ENCODE data around the gene STX10. TPM values are rescaled to one million over a fixed set of nuclear protein-coding genes. Genes with fewer than 3 reads are reported as not detected.
A peak's percentile ranks its signal among the peaks of the same experiment; 100 is the strongest.
"Not testable (repeated sequence)": the region's sequence is repeated elsewhere in the genome, so short reads cannot be mapped to it uniquely, and the experiment has no call there.

Gene STX10, protein sequence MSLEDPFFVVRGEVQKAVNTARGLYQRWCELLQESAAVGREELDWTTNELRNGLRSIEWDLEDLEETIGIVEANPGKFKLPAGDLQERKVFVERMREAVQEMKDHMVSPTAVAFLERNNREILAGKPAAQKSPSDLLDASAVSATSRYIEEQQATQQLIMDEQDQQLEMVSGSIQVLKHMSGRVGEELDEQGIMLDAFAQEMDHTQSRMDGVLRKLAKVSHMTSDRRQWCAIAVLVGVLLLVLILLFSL
- 68.9 and 69.1 TPM in 2 replicates for total RNA-seq

DNA sequence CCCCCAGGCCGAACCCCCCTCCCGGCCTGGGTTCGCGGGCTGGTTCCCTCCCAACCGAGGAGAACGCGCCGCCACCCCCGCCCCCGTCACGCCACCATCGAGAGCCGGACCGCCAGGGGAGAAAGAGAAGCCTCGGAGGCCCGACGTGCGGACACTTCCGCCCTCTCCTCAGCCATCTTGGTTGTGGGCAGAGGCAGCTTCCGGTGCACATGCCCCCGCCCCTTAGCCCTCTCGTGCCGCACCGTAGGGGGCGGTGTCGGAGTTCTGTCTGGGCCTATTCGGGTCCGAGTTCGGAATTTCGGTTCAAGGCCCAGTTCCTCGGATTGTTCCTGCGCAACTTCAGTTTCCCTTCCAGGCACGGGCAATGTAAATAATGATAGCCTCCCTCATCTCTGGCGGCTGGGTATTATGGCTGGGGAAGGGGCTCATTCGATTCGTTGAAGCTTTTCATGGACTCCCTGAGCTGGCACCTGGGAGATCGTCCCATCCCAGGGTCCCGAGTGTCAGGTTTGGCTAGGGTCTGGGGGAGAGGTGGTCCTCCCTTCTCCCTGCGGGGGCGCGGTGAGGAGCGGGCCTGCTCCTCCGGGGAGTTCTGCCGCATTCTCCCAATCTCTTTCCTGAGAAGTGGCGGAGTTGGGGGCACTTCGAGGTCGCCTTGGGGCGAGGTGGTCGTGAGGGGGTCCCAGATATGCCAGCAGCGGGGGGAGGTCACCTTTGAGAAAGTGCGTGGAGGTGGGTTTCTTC is at the start of gene STX10, which contains the start of gene IER2:
STX10 (minus strand) TSS at position 189 of the 744 bp plus-strand sequence. CDS start 202 bp downstream, outside the sequence.
IER2 (plus strand) TSS at position 225 of the 744 bp plus-strand sequence. CDS start 2,776 bp downstream, outside the sequence.
- Mint-ChIP-seq H3K27ac (peak within 1 kb of the TSS; percentile 93), H3K27me3 (ENCODE audit: low read depth) (no peaks in the 10 kb centered on the region), H3K4me1 (ENCODE audit: low read depth) (peaks cover 17% of the 10 kb centered on the region), H3K9me3 (no peaks in the 10 kb centered on the region), H3K36me3 (ENCODE audit: low read depth) (peaks cover 45% of the 10 kb centered on the region), H3K4me3 (ENCODE audit: low read depth) (peak within 1 kb of the TSS; percentile 96)
- intact Hi-C loops (cut with micrococcal nuclease), result loop anchor here (1.0 to 5.0 kb wide), 5 partner anchors 16 to 687 kb away; partner anchors contain the start of genes CALR and TRMT1
- DNase-seq (ENCODE audit: low spot score), result peak; percentile 93

DNA sequence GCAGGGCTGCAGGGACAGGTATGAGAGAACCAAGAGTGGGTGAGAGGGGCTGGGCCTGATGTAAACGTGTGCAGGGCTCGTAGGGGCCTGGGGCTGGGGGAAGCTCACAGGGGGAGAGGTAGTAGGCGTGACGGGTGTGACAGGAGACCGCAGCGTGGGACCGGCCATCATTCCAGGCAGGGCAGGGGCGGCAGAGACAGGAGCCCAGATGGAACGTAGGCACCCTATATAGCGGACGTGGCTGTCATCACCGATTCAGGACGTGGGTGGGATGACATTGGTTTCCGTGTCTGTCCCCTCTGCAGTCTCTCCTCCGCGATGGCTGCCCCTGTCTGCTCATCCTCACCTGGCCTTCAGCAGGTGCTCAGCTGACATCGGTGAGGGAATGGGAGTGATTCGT is 48.5 kb upstream of the STX10 start:
- Mint-ChIP-seq H3K9me3 (no peaks in the 10 kb centered on the region), H3K27me3 (ENCODE audit: low read depth) (no peaks in the 10 kb centered on the region), H3K36me3 (ENCODE audit: low read depth) (no peaks in the 10 kb centered on the region), H3K4me3 (ENCODE audit: low read depth) (no peak overlapping the region), H3K4me1 (ENCODE audit: low read depth) (peaks cover 2% of the 10 kb centered on the region), H3K27ac (no peak overlapping the region)
- intact Hi-C loops (cut with micrococcal nuclease), result no loop called here
- no peak for DNase-seq (ENCODE audit: low spot score)

DNA sequence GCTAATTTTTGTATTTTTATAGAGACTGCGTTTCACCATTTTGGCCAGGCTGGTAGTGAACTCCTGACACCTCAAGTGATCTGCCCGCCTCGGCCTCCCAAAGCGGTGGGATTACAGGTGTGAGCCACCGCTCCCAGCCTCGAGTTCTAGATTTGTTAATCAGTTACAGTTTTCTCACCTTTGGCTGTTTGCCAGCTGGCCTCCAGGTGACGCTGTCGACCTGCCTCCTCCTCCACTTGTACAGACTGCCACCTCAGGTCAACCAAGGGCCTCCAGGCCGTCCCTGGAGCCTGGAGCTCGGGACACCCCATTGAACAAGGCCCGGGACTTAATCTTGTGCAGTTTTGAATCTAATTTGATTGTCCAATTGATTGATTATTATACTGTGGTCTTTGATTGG is 45.5 kb upstream of the STX10 start:
- H3K27ac Mint-ChIP-seq, result no peak overlapping the region
- H3K4me1 Mint-ChIP-seq (ENCODE audit: low read depth), result peaks cover 10% of the 10 kb centered on the region
- intact Hi-C loops (cut with micrococcal nuclease), result loop anchor here (1.0 kb wide), 1 partner anchor 66 kb away; no protein-coding TSS in a partner anchor
- H3K9me3 Mint-ChIP-seq, result no peaks in the 10 kb centered on the region
- H3K36me3 Mint-ChIP-seq (ENCODE audit: low read depth), result no peaks in the 10 kb centered on the region
- no peaks in the 10 kb centered on the region for H3K27me3 Mint-ChIP-seq (ENCODE audit: low read depth)
- peak; percentile 33 for DNase-seq (ENCODE audit: low spot score)
- no peak overlapping the region for H3K4me3 Mint-ChIP-seq (ENCODE audit: low read depth)

DNA sequence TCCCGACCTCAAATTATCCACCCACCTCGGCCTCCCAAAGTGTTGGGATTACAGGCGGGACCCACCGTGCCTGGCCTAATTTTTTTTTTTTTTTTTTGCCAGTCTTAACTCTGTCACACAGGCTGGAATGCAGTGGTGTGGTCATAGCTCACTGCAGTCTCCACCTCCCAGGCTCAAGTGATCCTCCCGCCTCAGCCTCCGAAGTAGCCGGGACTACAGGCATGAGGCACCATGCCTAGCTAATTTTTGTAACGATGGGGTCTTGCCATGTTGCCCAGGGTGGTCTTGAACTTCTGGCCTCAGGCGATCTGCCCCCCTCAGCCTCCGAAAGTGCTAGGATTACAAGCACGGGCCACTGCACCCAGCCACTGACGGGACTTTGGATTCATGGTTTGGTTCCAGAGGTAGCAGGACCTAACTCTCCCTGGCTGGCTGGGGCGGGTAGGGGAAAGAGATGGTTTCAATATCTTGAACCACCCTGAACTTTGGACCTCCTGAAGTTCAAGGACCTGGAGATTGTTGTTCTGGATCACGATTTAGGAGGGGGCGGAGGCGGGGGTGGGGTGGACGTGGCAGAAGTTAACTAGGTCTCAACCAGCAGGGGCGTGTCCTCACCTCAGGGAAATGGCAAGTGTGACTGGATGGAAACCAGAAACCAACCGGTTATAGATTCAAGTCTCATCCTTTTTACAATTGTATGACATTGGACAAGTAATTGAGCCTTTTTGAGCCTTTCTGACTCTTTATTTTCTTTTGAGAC is 40.8 kb upstream of the STX10 start:
- no peaks in the 10 kb centered on the region for H3K36me3 Mint-ChIP-seq (ENCODE audit: low read depth)
- intact Hi-C loops (cut with micrococcal nuclease), result no loop called here
- peak overlapping the region; percentile 52 for H3K27ac Mint-ChIP-seq
- H3K4me1 Mint-ChIP-seq (ENCODE audit: low read depth), result peaks cover 14% of the 10 kb centered on the region
- no peaks in the 10 kb centered on the region for H3K9me3 Mint-ChIP-seq
- no peak for DNase-seq (ENCODE audit: low spot score)
- no peak overlapping the region for H3K4me3 Mint-ChIP-seq (ENCODE audit: low read depth)
- H3K27me3 Mint-ChIP-seq (ENCODE audit: low read depth), result no peaks in the 10 kb centered on the region

DNA sequence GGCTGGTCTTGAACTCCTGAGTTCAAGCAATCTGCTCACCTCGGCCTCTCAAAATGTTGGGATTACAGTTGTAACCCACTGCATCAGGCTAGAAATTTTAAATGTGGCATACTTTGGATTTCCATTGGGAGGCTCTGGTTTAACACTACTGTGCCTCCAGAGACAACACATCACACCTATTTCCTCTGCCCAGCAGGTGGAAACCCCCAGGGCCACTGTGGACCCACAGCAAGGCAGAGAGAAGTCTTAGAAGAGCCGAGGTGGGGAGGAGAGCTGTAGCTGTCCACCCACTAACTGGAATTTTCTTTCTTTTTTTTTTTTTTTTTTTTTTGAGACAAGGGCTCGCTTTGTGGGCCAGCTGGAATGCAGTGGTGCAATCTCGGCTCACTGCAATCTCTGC is 39.4 kb upstream of the STX10 start:
- Mint-ChIP-seq H3K27ac (no peak overlapping the region), H3K36me3 (ENCODE audit: low read depth) (no peaks in the 10 kb centered on the region), H3K27me3 (ENCODE audit: low read depth) (no peaks in the 10 kb centered on the region), H3K9me3 (no peaks in the 10 kb centered on the region), H3K4me1 (ENCODE audit: low read depth) (peaks cover 14% of the 10 kb centered on the region), H3K4me3 (ENCODE audit: low read depth) (no peak overlapping the region)
- no peak for DNase-seq (ENCODE audit: low spot score)
- intact Hi-C loops (cut with micrococcal nuclease), result no loop called here

DNA sequence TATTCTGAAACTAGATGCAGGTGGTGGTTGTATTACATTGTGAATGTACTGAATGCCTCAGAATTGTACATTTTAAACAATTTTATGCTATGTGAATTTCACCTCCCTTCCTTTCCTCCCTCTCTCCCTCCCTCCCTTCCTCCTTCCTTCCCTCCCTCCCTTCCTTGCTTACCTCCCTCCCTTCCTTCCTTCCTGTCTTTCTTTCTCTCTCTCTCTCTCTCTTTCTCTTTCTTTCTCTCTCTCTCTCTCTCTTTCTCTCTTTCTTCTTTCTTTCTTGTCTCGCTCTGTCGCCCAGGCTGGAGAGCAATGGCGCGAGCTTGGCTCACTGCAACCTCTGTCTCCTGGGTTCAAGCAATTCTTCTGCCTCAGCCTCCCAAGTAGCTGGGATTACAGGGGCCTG is 37.2 kb upstream of the STX10 start:
- H3K36me3 Mint-ChIP-seq (ENCODE audit: low read depth), result no peaks in the 10 kb centered on the region
- intact Hi-C loops (cut with micrococcal nuclease), result no loop called here
- H3K27ac Mint-ChIP-seq, result peak overlapping the region; percentile 33
- H3K4me1 Mint-ChIP-seq (ENCODE audit: low read depth), result peaks cover 14% of the 10 kb centered on the region
- H3K27me3 Mint-ChIP-seq (ENCODE audit: low read depth), result no peaks in the 10 kb centered on the region
- no peak overlapping the region for H3K4me3 Mint-ChIP-seq (ENCODE audit: low read depth)
- H3K9me3 Mint-ChIP-seq, result no peaks in the 10 kb centered on the region
- no peak for DNase-seq (ENCODE audit: low spot score)

DNA sequence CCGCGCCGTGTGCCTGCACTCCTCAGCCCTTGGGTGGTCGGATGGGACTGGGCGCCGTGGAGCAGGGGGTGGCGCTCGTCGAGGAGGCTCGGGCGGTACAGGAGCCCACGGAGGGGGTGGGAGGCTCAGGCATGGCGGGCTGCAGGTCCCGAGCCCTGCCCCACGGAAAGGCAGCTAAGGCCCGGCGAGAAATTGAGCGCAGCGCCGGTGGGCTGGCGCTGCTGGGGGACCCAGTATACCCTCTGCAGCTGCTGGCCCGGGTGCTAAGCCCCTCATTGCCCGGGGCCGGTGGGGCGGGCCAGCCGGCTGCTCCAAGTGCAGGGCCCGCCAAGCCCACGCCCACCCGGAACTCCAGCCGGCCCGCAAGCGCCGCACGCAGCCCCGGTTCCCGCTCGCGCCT is 36.5 kb upstream of the STX10 start:
- H3K4me3 Mint-ChIP-seq (ENCODE audit: low read depth); H3K9me3 Mint-ChIP-seq; H3K27ac Mint-ChIP-seq; H3K27me3 Mint-ChIP-seq (ENCODE audit: low read depth); DNase-seq (ENCODE audit: low spot score); H3K36me3 Mint-ChIP-seq (ENCODE audit: low read depth); intact Hi-C loops (cut with micrococcal nuclease): not testable (repeated sequence)
- peaks cover 19% of the 10 kb centered on the region for H3K4me1 Mint-ChIP-seq (ENCODE audit: low read depth)

DNA sequence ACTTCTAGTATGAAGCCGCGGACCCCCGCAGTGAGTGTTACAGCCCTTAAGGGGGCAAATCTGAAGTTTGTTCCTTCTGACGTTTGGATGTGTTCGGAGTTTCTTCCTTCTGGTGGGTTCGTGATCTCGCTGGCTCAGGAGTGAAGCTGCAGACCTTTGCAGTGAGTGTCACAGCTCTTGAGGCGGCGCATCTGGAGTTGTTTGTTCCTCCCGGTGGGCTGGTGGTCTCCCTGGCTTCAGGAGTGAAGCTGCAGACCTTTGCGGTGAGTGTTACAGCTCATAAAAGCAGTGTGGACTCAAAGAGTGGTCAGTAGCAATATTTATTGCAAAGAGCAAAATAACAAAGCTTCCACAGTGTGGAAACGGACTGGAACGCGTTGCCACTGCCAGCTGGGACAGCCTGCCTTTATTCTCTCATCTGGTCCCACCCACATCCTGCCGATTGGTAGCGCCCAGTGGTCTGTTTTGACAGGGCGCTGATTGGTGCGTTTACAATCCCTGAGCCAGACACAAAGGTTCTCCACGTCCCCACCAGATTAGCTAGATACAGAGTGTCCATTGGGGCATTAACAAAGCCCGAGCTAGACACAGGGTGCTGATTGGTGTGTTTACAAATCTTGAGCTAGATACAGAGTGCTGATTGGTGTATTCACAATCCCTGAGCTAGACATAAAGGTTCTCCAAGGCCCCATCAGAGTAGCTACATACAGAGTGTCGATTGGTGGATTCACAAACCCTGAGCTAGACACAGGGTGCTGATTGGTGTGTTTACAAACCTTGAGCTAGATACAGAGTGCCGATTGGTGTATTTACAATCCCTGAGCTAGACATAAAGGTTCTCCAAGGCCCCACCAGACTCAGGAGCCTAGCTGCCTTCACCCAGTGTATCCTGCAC is 35.8 kb upstream of the STX10 start:
- H3K36me3 Mint-ChIP-seq (ENCODE audit: low read depth); DNase-seq (ENCODE audit: low spot score); H3K27ac Mint-ChIP-seq; H3K4me3 Mint-ChIP-seq (ENCODE audit: low read depth); intact Hi-C loops (cut with micrococcal nuclease); H3K9me3 Mint-ChIP-seq; H3K27me3 Mint-ChIP-seq (ENCODE audit: low read depth): not testable (repeated sequence)
- peaks cover 14% of the 10 kb centered on the region for H3K4me1 Mint-ChIP-seq (ENCODE audit: low read depth)

DNA sequence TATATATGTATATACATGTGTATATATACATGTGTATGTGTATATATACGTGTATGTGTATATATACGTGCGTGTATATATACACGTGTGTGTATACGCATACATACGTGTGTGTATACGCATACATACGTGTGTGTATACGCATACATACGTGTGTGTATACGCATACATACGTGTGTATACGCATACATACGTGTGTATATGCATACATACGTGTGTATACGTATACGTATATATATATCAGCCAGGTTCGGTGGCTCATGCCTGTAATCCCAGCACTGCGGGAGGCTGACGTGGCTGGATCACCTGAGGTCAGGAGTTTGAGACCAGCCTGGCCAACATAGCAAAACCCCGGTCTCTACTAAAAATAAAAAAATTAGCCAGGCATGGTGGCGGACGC is 34.8 kb upstream of the STX10 start:
- H3K4me3 Mint-ChIP-seq (ENCODE audit: low read depth); H3K27me3 Mint-ChIP-seq (ENCODE audit: low read depth); DNase-seq (ENCODE audit: low spot score); H3K36me3 Mint-ChIP-seq (ENCODE audit: low read depth); intact Hi-C loops (cut with micrococcal nuclease); H3K27ac Mint-ChIP-seq; H3K9me3 Mint-ChIP-seq: not testable (repeated sequence)
- peaks cover 18% of the 10 kb centered on the region for H3K4me1 Mint-ChIP-seq (ENCODE audit: low read depth)

DNA sequence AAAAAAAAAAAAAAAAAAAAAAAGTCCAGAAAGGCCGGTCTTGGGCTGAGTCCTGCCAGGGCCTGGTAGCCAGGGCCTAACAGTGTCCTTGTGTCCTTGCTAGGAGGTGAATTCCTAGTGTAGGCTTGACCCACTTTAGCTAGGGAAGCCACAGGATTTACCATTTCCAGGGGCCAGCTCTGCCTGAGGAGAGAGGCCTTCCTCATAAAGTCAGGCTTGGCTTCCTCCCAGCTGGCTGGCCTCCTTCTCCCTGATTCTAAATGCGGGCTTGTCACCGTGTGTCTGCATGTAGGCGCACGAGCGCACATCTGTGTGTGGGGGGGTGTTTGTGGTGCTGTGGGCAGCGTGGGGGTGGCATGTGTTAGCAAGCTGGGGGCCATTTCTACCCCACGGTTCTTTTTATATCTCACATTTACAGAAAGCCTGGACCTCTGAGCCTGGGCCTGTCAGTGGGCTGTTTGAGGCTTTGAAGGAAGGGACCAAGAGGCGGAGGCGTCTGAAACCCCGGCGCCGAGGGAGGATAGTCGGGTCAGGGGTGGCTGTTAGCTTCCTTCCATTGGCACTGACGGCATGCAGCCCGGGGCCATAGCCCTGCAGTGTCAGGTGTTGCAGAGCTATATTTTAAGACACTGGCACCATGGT is 31.7 kb upstream of the STX10 start:
- Mint-ChIP-seq H3K4me1 (ENCODE audit: low read depth) (peaks cover 14% of the 10 kb centered on the region), H3K27ac (peak overlapping the region; percentile 48), H3K4me3 (ENCODE audit: low read depth) (no peak overlapping the region), H3K27me3 (ENCODE audit: low read depth) (no peaks in the 10 kb centered on the region), H3K36me3 (ENCODE audit: low read depth) (no peaks in the 10 kb centered on the region), H3K9me3 (no peaks in the 10 kb centered on the region)
- intact Hi-C loops (cut with micrococcal nuclease), result no loop called here
- no peak for DNase-seq (ENCODE audit: low spot score)

DNA sequence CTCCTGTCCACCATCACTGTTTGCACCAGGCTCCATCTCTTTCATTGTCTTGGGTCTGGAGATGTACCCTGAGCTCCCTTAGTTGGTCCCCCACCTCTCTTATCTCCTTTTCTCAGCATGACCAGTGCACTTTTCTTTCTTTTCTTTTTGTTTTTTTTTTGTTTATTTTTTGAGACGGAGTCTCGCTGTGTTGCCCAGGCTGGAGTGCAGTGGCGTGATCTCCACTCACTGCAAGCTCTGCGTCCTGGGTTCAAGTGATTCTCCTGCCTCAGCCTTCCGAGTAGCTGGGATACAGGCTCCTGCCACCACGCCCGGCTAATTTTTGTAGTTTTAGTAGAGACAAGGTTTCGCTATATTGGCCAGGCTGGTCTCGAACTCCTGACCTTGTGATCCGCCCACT is 28.1 kb upstream of the STX10 start:
- H3K4me3 Mint-ChIP-seq (ENCODE audit: low read depth); H3K36me3 Mint-ChIP-seq (ENCODE audit: low read depth); DNase-seq (ENCODE audit: low spot score); H3K27ac Mint-ChIP-seq; intact Hi-C loops (cut with micrococcal nuclease); H3K9me3 Mint-ChIP-seq; H3K27me3 Mint-ChIP-seq (ENCODE audit: low read depth): not testable (repeated sequence)
- peaks cover 12% of the 10 kb centered on the region for H3K4me1 Mint-ChIP-seq (ENCODE audit: low read depth)

DNA sequence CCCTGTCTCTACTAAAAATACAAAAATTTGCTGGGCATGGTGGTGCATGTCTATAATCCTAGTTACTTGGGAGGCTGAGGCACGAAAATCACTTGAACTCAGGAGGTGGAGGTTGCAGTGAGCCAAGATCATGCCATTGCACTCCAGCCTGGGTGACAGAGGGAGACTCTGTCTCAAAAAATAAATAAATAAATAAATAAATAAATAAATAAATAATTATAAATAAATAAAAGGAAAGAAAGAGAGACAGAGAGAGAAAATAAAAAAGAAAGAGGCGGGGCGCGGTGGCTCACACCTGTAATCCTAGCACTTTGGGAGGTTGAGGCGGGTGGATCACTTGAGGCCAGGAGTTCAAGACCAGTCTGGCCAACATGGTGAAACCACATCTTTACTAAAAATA is 27.4 kb upstream of the STX10 start:
- DNase-seq (ENCODE audit: low spot score); intact Hi-C loops (cut with micrococcal nuclease); H3K4me3 Mint-ChIP-seq (ENCODE audit: low read depth); H3K9me3 Mint-ChIP-seq; H3K36me3 Mint-ChIP-seq (ENCODE audit: low read depth); H3K27ac Mint-ChIP-seq; H3K27me3 Mint-ChIP-seq (ENCODE audit: low read depth): not testable (repeated sequence)
- peaks cover 18% of the 10 kb centered on the region for H3K4me1 Mint-ChIP-seq (ENCODE audit: low read depth)

All from activated T-helper 2 cell treated with anti-CD3 and anti-CD28 coated beads, Interferon-gamma antibody, Interleukin-2, Interleukin-4, amounts not matched to agents 10 μg/mL and 5 μg/mL and 100 μg/mL, durations not matched to agents 14 hours and 24 hours and 36 hours (primary cell).